HG03354 (cell line): ENCODE measurements around the gene CPZ.
"Not testable (repeated sequence)": the region's sequence is repeated elsewhere in the genome, so short reads cannot be mapped to it uniquely, and the experiment has no call there.

Source experiments
- ATAC-seq: cut with Tn5 transposase; IDR thresholded peaks from one replicate; pipeline ENCODE4 v1.9.1; 2021; ENCODE audit warnings: mild to moderate bottlenecking; ENCODE audit not compliant: unreplicated experiment, poor library complexity, severe bottlenecking

Gene CPZ

DNA sequence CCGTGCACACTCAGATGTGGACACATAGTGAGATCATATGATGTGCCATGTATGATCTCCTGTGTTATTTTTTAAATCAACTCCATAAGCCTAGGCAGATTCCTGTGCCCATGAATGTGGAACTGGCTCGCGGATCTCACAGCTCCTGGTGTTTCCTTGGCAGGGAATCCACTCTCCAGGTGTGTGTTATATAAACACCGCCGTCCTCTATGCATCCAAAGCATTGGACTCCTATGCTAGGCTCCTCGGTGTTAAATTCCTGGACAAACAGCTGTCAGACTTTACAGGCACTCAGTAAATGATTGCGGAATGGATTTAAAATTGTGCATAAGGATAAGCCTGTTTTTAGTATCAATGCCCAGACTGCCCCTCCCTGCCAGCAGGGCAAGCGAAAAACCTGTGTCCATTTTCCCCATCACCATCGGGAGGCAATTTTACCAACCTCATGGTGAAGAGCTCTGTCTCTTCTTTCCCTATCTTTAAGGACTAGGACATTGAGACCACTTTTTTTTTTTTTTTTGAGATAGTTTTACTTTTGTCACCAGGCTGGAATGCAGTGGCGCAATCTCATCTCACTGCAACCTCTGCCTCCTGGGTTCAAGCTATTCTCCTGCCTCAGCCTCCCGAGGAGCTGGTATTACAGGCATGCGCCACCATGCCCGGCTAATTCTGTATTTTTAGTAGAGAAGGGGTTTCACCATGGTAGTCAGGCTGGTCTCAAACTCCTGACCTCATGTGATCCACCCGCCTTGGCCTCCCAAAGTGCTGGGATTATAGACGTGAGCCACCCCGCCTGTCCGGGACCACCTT lies 36.0 kb upstream of the CPZ start:
- ATAC-seq: no peak

DNA sequence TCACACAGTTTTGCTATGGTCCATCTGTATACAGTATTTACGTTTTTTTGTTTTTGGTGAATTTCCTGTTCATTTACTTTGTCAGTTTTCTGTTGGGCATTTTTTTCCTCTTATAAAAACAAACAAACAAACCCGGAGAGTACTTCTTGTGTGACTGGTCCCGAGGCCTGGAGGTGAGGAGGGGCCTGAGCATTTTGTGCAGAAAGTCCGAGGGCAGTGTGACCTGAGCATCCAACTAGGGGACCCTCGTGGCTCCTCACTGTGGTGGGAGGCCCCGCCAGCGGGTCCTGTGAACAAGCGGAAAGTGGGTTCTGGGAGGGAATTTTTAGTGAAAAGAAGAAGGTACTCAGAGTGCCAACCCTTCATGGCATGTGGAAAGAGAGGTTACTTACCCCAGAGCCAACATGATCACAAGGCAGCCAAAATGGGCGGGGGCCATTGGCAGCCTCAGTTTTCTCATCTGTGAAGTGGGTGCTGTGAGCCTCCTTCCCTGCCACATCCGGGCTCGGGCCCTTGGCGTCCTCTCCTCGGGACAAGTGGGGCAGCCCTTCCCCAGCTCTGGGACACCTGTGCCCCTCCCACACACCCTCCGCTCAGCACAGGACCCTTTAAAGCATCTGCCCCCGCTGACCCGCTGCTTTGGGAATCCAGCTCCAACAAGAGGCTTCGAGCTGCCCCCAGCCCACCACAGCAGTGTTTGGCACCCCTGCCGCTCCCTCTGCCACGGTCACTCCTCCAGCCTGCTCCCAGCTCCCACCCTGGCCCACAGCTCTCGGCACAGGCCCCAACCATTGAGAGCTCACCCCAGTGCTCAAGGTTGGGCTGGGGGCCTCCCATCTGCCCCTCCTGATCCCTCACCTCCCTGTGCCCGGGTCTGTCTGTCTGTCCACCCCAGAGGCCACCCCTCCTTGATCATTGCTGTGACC lies 35.2 kb upstream of the CPZ start:
- no peak for ATAC-seq

DNA sequence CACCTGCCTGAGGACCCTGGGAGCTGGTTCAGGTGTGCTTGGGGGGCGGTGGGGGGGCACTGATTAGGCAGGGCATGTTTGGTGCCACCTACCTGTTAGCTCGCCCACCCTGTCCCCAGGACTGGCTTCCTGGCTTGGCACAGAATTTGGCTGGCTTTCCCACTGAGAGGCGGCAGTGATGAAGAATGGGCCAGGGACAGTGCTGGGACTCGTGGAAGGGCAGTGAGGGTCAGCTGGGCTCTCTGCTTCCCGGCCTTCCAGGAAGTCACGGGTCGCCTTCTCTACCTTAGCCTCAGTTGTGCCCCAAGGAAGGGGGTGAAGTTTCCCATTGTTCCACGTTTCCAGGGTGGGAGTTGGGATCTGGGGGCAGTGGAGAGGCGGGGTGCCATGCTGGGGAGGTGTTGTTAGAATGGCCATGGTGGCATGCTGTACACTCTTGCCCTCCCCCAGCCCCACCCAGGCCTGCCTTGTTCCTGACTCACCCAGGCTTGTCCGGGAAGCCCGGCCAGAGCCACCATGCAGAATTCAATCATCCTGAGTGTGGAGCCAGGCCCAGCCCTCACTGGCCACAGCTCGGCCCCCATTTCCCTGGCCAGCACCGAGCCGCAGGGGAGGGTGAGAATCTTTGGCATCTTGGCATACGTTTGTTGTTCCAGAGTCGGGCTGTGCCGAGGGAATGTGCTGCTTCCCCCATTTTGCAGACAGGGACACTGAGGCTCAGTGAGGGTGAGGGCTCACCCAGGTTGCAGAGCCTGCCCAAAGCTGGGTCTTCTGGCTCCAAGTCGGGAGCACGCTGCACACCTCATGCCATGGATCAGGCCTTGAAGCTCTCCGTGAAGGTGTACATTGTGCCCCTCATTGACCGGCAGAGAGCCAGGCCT lies 34.2 kb upstream of the CPZ start:
- ATAC-seq: no peak

DNA sequence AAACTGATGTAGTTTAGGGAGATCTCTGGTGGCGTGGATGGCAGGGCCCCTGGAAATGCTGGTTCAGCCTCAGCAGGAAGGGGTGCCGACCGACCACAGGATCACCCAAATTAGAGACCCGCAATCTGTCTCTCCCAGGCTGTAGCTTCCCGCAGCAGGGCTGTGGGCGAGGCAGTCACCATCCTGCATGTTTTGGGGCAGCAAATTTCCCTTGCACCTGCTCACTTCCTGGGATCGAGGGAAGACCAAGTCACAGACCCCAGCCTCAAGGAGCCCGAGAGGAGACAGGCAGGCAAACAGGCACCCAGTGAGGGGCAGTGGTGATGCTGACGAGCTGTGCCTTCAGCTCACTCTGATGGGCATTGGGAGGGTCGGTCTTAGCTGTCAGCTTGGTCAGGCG lies 33.6 kb upstream of the CPZ start:
- ATAC-seq: no peak

DNA sequence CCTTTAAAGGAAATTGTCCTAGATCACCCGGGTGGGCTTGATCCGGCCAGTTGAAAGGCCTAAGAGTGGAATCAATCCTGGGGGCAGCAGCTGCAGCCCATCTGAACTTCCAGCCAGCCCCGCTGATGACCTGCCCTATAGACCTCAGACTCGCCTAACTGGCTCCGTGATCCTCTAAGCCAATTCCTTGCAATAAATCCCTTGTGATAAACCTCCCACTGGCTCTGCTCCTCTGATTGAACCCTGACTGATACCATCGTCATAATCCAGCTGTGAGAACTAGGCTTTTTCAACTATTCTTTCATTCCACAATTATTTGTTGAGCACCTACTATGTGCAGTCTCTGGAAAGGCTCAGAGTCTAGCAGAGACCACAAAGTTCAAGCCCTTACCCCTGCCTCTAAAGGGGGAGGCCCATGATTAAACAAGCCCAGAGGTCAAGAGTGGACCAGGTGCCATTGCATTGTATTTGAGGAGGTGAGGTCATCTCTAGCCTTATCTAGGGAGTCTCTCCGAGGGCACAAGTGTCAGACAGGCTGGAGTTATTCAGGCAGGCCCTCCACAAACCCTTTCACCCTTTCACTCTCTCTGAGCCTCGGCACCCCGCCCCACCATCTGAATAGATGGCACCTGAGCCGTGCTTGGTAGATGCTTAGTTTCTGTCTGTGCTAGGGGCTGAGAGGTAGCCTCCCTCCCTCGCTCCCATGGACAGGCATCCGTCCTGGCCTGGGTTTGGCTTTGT lies 32.9 kb upstream of the CPZ start:
- ATAC-seq: no peak

DNA sequence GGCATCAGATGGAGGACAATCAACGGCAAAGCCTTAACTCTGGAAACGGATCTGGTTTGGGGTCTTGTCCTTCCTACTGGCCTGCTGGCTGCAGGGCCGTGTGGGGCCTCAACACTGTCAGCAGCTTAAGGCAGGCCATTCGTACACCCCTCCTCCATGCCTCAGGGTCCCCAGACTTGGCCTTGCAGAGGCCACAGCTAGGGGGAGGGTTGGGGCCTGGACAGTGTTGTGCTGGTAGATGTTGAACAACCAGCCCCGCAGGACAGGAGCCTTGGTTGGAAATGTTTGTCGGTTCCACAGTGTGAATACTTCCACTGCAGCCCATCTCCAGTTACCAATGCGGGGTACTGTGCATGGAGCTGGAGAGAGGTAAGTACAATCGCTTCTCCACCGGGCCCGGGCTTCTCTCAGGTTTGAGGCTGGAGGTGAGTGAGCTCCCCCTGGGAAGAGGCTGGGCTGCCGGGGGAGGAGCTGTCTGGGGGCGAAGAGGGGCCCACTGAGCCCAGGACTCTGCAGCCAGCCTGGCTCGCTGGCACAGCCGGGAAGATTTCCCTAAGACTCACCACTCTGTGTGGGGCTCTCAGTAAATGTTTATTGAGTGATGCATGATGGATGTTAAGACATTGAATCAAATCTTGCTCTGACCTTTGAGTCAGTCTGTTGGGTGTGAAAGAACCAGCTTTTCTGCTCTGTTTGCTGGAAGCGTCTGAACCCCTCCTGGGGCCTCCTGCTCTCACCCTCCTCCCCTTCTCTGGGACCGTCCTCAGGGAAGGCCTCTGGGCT lies 32.1 kb upstream of the CPZ start:
- no peak for ATAC-seq

DNA sequence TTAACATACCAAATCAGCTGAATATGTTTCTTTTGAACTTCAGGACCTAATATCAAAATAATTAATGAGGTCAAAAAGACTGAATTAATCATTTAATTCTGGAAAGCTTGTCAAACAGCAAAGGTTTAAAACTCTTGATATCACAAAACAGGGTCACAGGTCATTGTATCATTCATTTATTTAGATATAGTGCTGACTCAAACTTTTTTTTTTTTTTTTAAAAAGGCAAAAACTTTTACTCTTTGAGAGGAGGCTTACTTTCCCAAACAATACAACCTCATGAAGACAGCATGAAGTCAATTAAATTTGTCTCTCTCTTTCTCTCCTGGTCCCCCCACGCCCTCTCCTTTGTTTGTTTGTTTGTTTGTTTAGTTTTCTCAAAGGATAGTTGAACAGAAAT lies 28.0 kb upstream of the CPZ start:
- no peak for ATAC-seq

DNA sequence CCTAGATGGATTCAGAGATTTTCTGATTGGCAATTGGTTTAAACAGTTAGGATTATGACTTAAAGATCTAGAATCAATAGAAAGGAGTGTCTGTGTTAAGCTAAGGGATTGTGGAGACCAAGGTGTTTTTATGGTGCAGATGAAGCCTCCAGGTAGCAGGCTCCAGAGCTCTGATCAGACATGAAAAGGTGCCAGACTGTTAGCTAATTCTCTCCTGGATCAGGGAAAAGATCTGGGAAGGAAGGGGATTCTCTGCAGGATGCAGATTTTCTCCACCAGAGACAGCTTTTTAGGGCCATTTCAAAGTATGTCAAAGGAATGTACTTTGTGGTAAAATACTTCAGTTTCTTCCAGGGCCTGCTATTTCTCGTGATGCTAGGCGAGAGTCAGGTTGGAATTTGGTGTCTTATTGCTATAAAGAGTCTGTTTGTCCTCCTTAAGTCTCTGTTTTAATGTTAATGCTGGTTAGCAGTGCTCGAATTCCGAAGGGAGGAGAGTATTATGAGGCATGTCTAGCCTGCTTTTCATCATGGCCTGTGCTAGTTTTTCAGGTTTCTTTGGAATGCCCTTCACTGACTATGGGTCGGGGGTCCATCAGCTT lies 24.4 kb upstream of the CPZ start:
- ATAC-seq: no peak

DNA sequence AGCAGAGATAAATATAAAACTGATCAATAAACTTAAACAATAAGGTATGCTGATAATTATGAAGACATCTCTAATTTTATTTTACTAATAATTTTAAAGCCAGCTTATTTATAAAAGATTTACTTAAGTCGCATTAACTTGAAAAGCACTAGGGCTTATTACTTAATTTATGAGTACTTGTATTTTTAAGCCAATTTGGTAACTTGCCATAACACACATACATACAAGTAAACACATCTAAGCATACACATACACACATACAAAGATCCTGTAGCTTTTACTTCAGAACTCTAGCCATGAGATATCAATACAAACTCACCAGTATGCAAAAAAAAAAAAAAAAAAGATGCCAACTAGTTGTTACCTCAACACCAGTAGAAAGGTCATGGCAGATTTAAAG lies 22.4 kb upstream of the CPZ start:
- ATAC-seq: no peak

DNA sequence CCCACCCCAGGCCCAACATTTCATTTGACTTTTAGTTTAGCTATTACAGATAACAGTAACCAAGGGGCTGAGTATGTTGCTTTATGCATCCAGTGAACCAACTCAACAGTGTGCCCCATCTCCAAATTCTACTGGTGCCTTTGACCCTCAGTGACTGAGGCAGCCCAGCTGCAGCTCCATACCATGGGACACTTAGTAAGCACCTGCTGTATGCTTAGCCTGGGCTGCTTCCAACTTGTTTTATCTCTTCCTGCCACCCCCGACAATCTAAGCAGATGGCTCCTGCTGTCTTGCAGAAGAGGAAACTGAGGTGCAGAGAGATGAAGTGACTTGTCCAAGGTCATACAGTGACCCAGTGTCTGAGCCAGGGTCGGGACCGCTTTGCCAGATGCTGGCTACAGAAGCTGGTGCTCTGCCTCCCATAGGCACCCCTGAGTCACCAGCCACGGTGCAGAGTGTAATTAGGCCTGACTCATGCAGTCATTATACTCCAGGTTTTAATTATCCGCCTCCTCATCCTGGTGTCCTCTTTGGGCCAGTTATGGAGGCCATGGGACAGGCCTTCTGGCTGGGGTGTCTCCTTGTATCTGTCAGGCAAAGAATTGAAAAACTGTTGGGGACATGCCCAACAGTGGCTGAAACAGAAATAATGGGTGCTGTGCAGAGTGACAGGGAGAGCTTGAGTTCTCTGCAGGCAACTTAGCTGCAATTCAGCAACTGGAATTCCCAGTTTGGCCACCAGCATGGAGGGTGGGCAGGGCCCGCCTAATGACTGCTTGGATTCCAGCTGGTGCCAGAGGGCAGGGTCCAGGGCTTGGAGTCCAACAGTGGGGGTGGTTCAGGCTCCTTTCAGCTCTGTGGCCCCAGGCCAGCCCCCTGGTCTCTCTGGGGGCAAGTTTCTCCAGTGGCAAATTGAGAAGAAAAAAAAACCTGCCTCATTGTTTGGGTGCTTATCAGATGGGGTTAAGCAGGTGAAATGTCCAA lies 20.6 kb upstream of the CPZ start:
- ATAC-seq: no peak

DNA sequence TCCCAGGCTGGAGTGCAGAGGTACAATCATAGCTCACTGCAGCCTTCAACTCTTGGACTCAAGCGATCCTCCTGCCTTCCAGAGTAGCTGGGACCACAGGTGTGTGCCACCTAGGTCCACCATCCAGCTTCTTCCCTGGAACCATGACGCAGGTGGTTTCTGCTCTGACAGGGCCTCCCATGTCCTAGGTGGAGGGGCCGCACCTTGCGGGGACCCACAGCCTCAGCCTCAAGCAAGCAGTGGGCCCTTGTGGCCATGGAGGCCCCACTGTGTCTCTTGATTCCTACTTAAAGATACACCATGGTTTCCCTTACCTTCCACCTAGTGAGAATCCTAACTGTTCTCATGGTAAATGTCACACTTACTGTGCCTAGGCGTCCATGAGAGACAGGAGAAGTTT lies 19.3 kb upstream of the CPZ start:
- no peak for ATAC-seq

DNA sequence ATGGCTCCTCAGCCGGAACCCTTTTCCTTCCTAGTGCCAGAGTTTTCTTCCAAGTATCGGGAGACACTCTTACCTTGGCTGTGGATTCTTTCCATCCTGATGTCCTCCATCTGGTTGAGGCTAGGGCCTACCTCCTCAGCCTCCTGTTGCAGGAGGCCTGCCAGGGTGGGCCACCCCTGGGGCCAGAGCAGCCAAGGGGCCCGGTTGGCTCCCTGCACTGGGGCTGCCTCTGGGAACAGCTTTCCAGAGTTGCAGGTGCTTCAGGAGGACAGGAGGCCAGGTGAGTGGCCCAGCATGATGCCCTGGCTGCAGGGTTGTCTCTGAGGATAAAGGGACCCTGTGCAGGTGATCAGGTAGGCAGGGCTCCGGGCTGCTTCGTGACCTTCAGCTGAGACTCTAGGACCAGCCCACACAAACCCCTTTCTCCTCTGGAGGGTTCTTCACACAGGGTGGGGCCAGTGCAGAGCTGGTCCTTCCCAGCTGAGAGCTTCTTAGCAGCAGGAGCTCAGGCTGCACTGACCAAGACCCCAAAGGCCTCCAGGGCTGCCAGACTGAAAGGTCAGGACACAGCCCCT lies 17.7 kb upstream of the CPZ start:
- no peak for ATAC-seq

DNA sequence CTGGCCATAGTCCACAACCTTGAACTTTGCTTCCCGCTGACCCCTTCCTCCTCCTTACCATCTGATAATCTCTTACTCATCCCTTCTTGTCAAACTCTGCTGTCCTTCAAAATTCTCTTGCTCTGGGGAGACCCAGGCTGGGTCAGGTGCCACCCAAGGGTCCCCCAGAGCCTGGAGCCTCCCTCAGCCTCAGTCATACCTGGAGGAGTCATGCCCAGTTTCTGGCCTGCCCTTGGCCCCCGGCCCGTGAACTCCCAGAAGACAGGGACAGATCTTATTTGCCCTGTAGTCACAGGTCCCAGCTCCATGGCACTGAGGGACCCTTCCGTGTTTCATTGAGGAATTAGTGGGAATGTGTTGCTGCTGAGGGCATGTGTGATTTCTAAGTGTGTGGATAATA lies 17.1 kb upstream of the CPZ start:
- no peak for ATAC-seq

DNA sequence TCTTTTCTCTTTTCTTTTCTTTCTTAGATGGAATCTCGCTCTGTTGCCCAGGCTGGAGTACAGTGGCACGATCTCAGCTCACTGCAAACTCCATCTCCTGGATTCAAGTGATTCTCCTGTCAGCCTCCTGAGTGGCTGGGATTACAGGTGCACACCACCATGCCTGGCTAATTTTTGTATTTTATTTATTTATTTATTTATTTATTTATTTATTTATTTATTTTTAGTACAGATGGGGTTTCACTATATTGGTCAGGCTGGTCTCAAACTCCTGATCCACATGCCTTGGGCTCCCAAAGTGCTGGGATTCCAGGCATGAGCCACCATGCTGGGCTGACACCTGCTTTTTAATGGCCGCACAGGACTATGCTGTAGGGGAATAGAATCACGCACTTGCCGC lies 16.0 kb upstream of the CPZ start:
- not testable (repeated sequence) for ATAC-seq

DNA sequence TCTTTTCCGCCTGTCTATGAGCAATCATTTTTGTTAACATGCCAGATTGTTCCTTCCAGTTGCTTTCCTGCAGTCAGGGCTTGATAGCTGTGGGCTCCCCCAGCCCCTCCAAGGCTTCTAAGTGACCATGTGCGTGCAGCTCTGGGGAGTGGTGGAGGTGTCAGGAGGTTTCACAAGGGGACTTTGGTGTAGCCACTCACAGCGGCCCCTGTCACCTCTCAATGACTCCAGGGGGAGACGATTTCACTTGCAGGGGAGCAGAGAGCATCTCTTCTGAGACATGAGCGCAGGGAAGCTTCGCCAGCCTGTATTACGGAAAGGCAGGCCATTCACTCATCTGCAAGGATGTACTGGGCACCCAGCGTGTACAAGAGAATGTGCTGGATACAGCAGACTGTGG lies 15.5 kb upstream of the CPZ start:
- ATAC-seq: no peak

DNA sequence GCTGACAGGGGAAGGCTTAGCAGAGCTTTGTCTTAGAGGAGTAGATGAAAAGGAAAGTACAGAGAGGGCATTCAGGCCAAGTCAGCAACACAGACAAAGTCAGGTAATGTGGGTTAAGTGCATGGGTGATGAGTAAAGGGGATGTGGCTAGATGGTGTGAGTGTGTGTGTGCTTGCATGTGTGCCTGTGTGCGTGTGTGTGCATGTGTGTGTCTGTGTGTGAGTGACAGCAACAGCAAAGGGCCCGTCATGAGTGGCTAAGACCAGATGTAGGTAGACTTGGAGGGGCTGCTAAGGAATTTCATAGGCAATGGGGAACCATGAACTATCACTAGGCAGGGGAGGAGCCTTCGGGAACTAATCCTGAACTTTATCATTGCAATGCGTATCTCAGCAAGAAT lies 14.6 kb upstream of the CPZ start:
- no peak for ATAC-seq

DNA sequence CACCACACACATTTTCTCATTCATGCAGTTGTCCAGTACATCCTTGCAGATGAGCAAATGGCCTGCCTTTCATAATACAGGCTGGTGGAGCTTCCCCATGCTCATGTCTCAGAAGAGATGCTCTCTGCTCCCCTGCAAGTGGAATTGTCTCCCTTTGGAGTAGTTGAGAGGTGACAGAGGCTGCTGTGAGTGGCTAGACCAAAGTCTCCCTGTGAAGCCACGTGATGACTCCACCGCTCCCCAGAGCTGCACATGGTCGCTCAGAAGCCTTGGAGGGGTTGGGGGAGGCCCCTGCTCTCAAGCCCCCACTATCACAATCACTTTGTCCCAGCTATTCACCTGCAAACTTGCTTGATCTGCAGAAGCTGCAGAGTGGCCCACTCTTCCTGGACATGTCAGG lies 13.8 kb upstream of the CPZ start:
- no peak for ATAC-seq
